Loucy (cell line): ENCODE measurements around the gene OXCT1.

ENCODE experiments used
- H2AFZ ChIP-seq: fragments of 200-600 bp; sonication (generic); 2 replicates; pipeline ENCODE4 v1.6.0; 2016; ENCODE audit warnings: antibody characterized with exemption, mild to moderate bottlenecking, low read length, moderate library complexity
- H3F3A ChIP-seq: fragments of 200-600 bp; 2 replicates; pipeline ENCODE4 v1.6.0; 2016; ENCODE audit warnings: antibody characterized with exemption, low read depth, mild to moderate bottlenecking
- H3K27me3 ChIP-seq: fragments of 200-600 bp; sonication (generic); 2 replicates; pipeline ENCODE4 v1.6.1; 2014; ENCODE audit warnings: low read length, mild to moderate bottlenecking; ENCODE audit not compliant: insufficient read depth, poor library complexity, severe bottlenecking
- H3K36me3 ChIP-seq: fragments of 200-600 bp; sonication (generic); 2 replicates; pipeline ENCODE4 v1.6.1; 2016; ENCODE audit warnings: low read length; ENCODE audit not compliant: insufficient read depth
- H3K4me1 ChIP-seq: fragments of 200-600 bp; sonication (generic); 2 replicates; pipeline ENCODE4 v1.5.1; 2014; ENCODE audit warnings: low read length, mild to moderate bottlenecking; ENCODE audit not compliant: insufficient read depth, poor library complexity, severe bottlenecking
- H3K4me2 ChIP-seq: fragments of 200-600 bp; sonication (generic); 2 replicates; pipeline ENCODE4 v1.6.0; 2014; ENCODE audit warnings: antibody characterized with exemption, low read length, low read depth, mild to moderate bottlenecking; ENCODE audit not compliant: poor library complexity, severe bottlenecking
- H3K4me3 ChIP-seq: fragments of 200-600 bp; sonication (generic); 2 replicates; pipeline ENCODE4 v1.5.1; 2014; ENCODE audit warnings: low read length, mild to moderate bottlenecking, mixed read lengths; ENCODE audit not compliant: poor library complexity, severe bottlenecking
- H3K79me2 ChIP-seq: fragments of 200-600 bp; sonication (generic); 2 replicates; pipeline ENCODE4 v1.6.1; 2014; ENCODE audit warnings: low read length; ENCODE audit not compliant: insufficient read depth
- H3K9ac ChIP-seq: fragments of 200-600 bp; sonication (generic); 2 replicates; pipeline ENCODE4 v1.6.0; 2014; ENCODE audit warnings: mild to moderate bottlenecking, low read depth, low read length, moderate library complexity; ENCODE audit not compliant: poor library complexity, severe bottlenecking
- H3K9me2 ChIP-seq: fragments of 200-600 bp; sonication (generic); replicated peaks from 2 replicates; pipeline ENCODE4 v1.6.1; 2016; ENCODE audit warnings: low read depth, low read length, mixed read lengths
- H3K9me3 ChIP-seq: fragments of 200-600 bp; sonication (generic); 2 replicates; pipeline ENCODE4 v1.6.1; 2014; ENCODE audit warnings: mild to moderate bottlenecking, antibody characterized with exemption, low read length, low read depth; ENCODE audit not compliant: insufficient read depth
- H4K20me1 ChIP-seq: fragments of 200-600 bp; sonication (generic); 2 replicates; pipeline ENCODE4 v1.6.0; 2014; ENCODE audit warnings: antibody characterized with exemption, low read length, mild to moderate bottlenecking; ENCODE audit not compliant: insufficient read depth, poor library complexity, severe bottlenecking
- EZH2phosphoT487 ChIP-seq: fragments of 200-600 bp; IDR thresholded peaks from 2 replicates; pipeline ENCODE4 v1.6.1; 2018; ENCODE audit warnings: antibody characterized with exemption, mild to moderate bottlenecking, moderate library complexity, borderline replicate concordance
- TF ChIP-seq, protein P1 (sequence below): fragments of 200-600 bp; sonication (generic); conservative IDR thresholded peaks from 2 replicates; pipeline ENCODE4 v1.5.1; 2014; ENCODE audit warnings: mild to moderate bottlenecking, antibody characterized with exemption, low read length

Gene OXCT1

DNA sequence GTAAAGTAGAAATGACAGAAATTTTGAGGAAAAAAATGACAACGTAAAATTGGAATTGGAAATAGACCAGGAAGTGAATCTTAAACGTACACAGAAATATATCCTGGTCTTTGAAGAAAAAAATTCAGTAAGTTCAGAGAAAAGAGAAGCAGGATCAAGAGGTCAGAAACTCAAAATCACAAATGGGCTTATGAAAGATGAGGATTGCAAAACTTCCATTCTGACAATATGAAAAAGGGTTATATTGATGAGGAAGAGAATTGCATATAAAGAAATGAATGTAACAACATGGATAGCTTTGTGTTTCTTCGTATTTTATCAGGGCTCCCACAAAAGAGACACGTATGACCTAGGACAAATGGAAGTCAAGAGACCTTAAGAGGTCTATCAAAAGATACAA is 58.1 kb downstream of the OXCT1 start:
- no peak overlapping the region for H3K9ac ChIP-seq
- no peak overlapping the region for H3K4me2 ChIP-seq
- TF ChIP-seq, protein P1, sequence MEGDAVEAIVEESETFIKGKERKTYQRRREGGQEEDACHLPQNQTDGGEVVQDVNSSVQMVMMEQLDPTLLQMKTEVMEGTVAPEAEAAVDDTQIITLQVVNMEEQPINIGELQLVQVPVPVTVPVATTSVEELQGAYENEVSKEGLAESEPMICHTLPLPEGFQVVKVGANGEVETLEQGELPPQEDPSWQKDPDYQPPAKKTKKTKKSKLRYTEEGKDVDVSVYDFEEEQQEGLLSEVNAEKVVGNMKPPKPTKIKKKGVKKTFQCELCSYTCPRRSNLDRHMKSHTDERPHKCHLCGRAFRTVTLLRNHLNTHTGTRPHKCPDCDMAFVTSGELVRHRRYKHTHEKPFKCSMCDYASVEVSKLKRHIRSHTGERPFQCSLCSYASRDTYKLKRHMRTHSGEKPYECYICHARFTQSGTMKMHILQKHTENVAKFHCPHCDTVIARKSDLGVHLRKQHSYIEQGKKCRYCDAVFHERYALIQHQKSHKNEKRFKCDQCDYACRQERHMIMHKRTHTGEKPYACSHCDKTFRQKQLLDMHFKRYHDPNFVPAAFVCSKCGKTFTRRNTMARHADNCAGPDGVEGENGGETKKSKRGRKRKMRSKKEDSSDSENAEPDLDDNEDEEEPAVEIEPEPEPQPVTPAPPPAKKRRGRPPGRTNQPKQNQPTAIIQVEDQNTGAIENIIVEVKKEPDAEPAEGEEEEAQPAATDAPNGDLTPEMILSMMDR, result no peak
- TF ChIP-seq EZH2phosphoT487, result no peak
- no peaks in the 10 kb centered on the region for H3K9me3 ChIP-seq
- H3K4me3 ChIP-seq, result no peak overlapping the region
- peaks cover 10% of the 10 kb centered on the region; the same call in 1 of the 2 replicates for H3K36me3 ChIP-seq
- H3K4me1 ChIP-seq, result peaks cover 6% of the 10 kb centered on the region
- peaks cover 6% of the 10 kb centered on the region; the same call in 1 of the 2 replicates for H3K79me2 ChIP-seq
- H4K20me1 ChIP-seq, result no peaks in the 10 kb centered on the region
- H3K9me2 ChIP-seq, result no peaks in the 10 kb centered on the region
- H2AFZ ChIP-seq, result no peak overlapping the region
- H3F3A ChIP-seq, result no peaks in the 10 kb centered on the region
- no peaks in the 10 kb centered on the region for H3K27me3 ChIP-seq

DNA sequence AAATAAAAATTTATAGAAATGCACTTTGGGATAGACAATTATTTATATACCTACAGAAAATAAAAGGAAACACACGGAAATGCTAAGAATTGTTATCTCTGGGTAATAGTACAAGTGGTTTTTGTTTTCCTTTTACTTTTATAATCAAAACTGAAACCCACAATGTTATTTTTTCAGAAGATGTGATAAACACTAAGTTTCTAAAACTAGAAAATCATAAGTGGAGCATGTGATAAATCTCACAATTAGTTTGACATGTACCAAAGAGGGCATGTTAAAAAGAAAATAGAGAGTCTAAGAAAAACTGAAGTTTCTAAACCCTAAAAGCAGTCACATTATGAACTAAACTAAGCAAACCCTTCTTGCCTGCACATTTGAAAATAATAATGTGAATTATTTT is 61.1 kb downstream of the OXCT1 start:
- no peak overlapping the region for H3K4me2 ChIP-seq

DNA sequence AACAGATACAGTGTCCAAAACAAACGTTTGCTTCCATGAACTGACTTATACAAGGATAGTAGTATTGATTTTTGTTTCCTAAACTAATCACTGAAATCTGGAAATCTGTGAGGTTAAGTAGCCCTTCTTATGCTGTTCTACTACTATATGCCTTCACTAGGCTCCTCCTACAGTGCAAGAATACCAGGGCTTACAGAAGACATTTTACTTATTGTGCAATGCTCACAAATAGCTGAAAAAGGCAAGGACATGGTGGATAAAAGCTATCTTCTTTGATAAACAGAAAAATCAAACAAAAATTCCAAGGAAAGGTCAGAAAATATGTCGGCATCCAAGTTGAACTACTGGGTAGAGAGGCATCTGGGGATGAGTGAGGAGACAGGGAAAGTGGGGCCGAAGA is 61.9 kb downstream of the OXCT1 start:
- Histone ChIP-seq H3K9ac (no peak overlapping the region), H3K27me3 (no peaks in the 10 kb centered on the region), H2AFZ (no peak overlapping the region), H3K79me2 (peaks cover 6% of the 10 kb centered on the region; the same call in 1 of the 2 replicates), H4K20me1 (no peaks in the 10 kb centered on the region), H3K4me1 (peaks cover 6% of the 10 kb centered on the region), H3K9me2 (no peaks in the 10 kb centered on the region), H3K9me3 (no peaks in the 10 kb centered on the region), H3K4me3 (no peak overlapping the region), H3K4me2 (no peak overlapping the region), H3K36me3 (peaks cover 47% of the 10 kb centered on the region; the same call in 1 of the 2 replicates), H3F3A (no peaks in the 10 kb centered on the region)
- no peak for TF ChIP-seq EZH2phosphoT487
- TF ChIP-seq, protein P1, result no peak

More for the DNA sequence above, 61.1 kb downstream of the OXCT1 start:
- TF ChIP-seq, protein P1, result no peak
- no peak for TF ChIP-seq EZH2phosphoT487
- Histone ChIP-seq H3F3A (no peaks in the 10 kb centered on the region), H3K36me3 (peaks cover 39% of the 10 kb centered on the region; the same call in 1 of the 2 replicates), H3K4me1 (peaks cover 6% of the 10 kb centered on the region), H3K4me3 (no peak overlapping the region), H3K9ac (no peak overlapping the region), H2AFZ (no peak overlapping the region), H3K79me2 (peaks cover 6% of the 10 kb centered on the region; the same call in 1 of the 2 replicates), H3K27me3 (no peaks in the 10 kb centered on the region), H4K20me1 (no peaks in the 10 kb centered on the region), H3K9me2 (no peaks in the 10 kb centered on the region), H3K9me3 (no peaks in the 10 kb centered on the region)
